HG02938 (cell line): ENCODE results near the gene ATP6V0E2.
"Not testable (repeated sequence)": the region's sequence is repeated elsewhere in the genome, so short reads cannot be mapped to it uniquely, and the experiment has no call there.

Experiments used
- ATAC-seq: cut with Tn5 transposase; IDR thresholded peaks from one replicate; pipeline ENCODE4 v1.9.1; 2021; ENCODE audit warnings: mild to moderate bottlenecking, moderate library complexity; ENCODE audit not compliant: unreplicated experiment

ATP6V0E2 gene

GRCh38 chr7:149912126-149912525, 38.4 kb downstream of the ATP6V0E2 start:
- not testable (repeated sequence) for ATAC-seq

GRCh38 chr7:149926414-149926813, 52.6 kb downstream of the ATP6V0E2 start:
- ATAC-seq, result not testable (repeated sequence)
